ENCODE results near the gene USP22. TPM values are rescaled to one million over a fixed set of nuclear protein-coding genes. Genes with fewer than 3 reads are reported as not detected.

Gene USP22
- total and polyA plus RNA-seq, 2 of the 13 experiments (the other 11 are each of a cell fraction or from before 2014, with no cell fraction given), result 98.0 to 130 TPM

DNA sequence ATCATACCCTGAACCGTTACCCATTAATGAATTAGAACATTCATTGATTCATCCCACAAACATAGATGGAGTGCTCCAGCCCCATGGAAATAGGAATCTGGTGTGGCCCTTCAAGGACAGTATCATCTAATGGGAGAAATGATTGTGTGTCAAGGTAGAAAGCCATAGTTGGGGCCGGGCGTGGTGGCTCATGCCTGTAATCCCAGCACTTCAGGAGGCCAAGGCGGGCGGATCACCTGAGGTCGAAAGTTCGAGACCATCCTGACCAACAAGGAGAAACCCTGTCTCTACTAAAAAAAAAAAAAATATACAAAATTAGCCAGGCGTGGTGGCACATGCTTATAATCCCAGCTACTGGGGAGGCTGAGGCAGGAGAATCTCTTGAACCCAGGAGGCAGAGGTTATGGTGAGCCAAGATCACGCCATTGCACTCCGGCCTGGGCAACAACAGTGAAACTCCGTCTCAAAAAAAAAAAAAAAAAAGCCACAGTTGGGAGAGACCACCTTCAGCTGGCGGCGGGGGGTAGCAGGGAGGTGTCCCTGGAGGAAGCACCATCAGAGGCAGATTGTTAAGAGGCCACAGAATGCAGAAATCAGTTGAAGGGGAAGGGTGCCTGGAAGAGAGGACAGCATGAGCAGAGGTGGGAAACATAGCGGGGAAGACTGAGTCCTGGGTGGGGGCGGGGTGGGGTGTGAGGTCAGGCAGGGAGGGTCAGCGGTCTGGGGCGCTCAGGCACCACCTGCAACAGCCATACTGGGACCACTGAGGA is 60.0 kb downstream of the USP22 start (continued):
- TF ChIP-seq, protein P1, sequence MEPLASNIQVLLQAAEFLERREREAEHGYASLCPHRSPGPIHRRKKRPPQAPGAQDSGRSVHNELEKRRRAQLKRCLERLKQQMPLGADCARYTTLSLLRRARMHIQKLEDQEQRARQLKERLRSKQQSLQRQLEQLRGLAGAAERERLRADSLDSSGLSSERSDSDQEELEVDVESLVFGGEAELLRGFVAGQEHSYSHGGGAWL (CRISPR knock-in tag; IDR thresholded peaks at IDR 0.05), result no peak
- TF ChIP-seq EHMT2 (IDR thresholded peaks at IDR 0.05; ENCODE audit: borderline replicate concordance, low read depth, low read length) (no peak), ISX (CRISPR knock-in tag; conservative IDR thresholded peaks at IDR 0.05) (no peak), TSC22D2 (CRISPR knock-in tag; IDR thresholded peaks at IDR 0.05; ENCODE audit: borderline replicate concordance) (no peak), ZNF569 (CRISPR knock-in tag; IDR thresholded peaks at IDR 0.05; ENCODE audit: borderline replicate concordance) (no peak), GATA4 (IDR thresholded peaks at IDR 0.05; ENCODE audit: borderline replicate concordance, low read depth) (no peak)
- TF ChIP-seq, protein P2, sequence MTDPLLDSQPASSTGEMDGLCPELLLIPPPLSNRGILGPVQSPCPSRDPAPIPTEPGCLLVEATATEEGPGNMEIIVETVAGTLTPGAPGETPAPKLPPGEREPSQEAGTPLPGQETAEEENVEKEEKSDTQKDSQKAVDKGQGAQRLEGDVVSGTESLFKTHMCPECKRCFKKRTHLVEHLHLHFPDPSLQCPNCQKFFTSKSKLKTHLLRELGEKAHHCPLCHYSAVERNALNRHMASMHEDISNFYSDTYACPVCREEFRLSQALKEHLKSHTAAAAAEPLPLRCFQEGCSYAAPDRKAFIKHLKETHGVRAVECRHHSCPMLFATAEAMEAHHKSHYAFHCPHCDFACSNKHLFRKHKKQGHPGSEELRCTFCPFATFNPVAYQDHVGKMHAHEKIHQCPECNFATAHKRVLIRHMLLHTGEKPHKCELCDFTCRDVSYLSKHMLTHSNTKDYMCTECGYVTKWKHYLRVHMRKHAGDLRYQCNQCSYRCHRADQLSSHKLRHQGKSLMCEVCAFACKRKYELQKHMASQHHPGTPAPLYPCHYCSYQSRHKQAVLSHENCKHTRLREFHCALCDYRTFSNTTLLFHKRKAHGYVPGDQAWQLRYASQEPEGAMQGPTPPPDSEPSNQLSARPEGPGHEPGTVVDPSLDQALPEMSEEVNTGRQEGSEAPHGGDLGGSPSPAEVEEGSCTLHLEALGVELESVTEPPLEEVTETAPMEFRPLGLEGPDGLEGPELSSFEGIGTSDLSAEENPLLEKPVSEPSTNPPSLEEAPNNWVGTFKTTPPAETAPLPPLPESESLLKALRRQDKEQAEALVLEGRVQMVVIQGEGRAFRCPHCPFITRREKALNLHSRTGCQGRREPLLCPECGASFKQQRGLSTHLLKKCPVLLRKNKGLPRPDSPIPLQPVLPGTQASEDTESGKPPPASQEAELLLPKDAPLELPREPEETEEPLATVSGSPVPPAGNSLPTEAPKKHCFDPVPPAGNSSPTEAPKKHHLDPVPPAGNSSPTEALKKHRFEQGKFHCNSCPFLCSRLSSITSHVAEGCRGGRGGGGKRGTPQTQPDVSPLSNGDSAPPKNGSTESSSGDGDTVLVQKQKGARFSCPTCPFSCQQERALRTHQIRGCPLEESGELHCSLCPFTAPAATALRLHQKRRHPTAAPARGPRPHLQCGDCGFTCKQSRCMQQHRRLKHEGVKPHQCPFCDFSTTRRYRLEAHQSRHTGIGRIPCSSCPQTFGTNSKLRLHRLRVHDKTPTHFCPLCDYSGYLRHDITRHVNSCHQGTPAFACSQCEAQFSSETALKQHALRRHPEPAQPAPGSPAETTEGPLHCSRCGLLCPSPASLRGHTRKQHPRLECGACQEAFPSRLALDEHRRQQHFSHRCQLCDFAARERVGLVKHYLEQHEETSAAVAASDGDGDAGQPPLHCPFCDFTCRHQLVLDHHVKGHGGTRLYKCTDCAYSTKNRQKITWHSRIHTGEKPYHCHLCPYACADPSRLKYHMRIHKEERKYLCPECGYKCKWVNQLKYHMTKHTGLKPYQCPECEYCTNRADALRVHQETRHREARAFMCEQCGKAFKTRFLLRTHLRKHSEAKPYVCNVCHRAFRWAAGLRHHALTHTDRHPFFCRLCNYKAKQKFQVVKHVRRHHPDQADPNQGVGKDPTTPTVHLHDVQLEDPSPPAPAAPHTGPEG (CRISPR knock-in tag; IDR thresholded peaks at IDR 0.05), result no peak
- TF ChIP-seq, protein P3, sequence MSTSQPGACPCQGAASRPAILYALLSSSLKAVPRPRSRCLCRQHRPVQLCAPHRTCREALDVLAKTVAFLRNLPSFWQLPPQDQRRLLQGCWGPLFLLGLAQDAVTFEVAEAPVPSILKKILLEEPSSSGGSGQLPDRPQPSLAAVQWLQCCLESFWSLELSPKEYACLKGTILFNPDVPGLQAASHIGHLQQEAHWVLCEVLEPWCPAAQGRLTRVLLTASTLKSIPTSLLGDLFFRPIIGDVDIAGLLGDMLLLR (CRISPR knock-in tag; IDR thresholded peaks at IDR 0.05), result no peak
